Measurements from ENCODE around the gene ICA1. TPM values are rescaled to one million over a fixed set of nuclear protein-coding genes. Genes with fewer than 3 reads are reported as not detected.
"Not testable (repeated sequence)": the region's sequence is repeated elsewhere in the genome, so short reads cannot be mapped to it uniquely, and the experiment has no call there.

Gene ICA1
- total RNA-seq, 1 experiment from 2014 or later: not detected

DNA sequence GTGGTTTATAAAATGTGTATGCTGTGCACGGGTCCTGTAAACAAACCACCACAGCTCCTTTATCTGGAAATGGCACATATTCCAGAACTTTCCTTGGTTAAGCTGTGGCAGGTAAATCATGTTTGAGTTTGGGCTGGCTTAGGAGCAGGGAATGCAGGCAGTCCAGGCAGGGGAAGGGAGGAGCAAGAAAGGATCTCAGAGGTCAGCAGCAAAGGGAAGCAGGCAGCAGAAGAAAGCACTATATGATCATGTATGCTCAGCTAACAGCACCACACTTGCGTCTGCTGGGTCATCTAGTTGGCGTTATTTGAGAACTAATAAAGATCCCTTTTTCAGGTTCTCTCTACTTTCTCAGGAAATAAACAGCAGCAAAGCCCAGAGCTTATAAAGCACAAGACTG, 7.8 kb downstream of the ICA1 start:
- DNase-seq: no peak
- Histone ChIP-seq H3K27ac (no peak overlapping the region), H3K27me3 (no peaks in the 10 kb centered on the region), H3K4me3 (no peak overlapping the region), H3K4me1 (no peaks in the 10 kb centered on the region), H3K36me3 (0 out of 2 replicates have a peak, but pooled peaks cover 1% of the 10 kb centered on the region), H3K9me3 (replicated peaks) (no peaks in the 10 kb centered on the region)

DNA sequence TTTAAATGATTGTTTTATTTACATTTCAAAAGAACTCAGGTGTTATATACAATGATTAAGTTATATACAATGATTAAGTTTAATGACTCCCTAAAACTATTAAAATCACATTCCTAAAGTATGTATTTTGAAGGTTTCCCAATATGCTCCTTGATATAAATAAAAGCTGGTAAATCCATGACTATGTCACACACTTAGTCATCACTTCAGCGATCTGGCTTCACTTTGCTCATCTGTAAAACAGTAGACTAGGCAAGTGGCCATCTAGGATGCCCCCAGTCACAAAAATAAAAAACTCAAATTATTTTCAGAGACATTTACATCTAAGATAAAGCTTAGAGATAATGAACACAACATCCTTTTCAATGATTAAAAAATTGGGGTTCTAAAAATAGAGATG, 10.8 kb downstream of the ICA1 start:
- DNase-seq: no peak
- Histone ChIP-seq H3K4me1 (no peaks in the 10 kb centered on the region), H3K27ac (no peak overlapping the region), H3K4me3 (no peak overlapping the region), H3K9me3 (replicated peaks) (no peaks in the 10 kb centered on the region), H3K36me3 (no peaks in the 10 kb centered on the region), H3K27me3 (no peaks in the 10 kb centered on the region)

DNA sequence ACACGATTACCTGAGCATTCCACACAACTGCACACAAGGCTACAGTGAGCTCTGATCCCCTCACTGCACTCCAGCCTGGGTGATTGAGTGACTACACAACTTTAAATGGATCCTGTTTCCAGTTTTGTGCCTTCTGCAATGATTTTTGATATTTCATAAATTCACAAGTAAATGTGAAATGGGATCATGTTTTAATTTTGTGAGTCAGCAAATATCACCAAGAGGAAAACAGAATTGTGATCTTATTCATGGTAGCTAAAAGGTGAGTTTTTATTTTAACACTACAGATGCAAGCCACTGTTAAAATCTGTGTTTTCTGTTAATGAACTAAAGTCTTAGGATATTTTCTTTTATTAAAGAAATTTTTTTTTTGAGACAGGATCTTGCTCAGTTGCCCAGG, 11.4 kb downstream of the ICA1 start:
- Histone ChIP-seq H3K27me3 (no peaks in the 10 kb centered on the region), H3K4me3 (no peak overlapping the region), H3K27ac (no peak overlapping the region), H3K4me1 (no peaks in the 10 kb centered on the region), H3K36me3 (no peaks in the 10 kb centered on the region), H3K9me3 (replicated peaks) (no peaks in the 10 kb centered on the region)
- no peak for DNase-seq

DNA sequence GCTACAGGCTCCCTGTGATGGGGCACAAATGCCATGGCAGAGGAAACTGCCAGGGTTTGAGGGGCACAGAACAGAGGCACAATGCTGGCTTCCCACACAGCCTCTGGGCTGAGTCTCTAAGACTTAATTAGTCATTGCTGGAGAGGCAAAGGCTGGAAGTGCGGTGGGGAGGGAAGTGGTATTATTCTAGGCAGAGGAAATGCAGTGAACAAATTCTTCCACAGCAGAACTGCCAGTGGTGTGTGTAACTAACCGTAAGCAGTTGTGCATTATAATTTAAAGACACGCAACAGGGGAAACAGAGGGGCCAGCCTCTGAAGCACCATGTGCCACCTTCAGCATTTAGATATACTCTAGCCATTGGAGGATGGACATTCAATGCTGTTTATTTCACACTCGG, 12.8 kb downstream of the ICA1 start:
- Histone ChIP-seq H3K9me3 (replicated peaks) (no peaks in the 10 kb centered on the region; the same call in 1 of the 2 replicates), H3K4me1 (no peaks in the 10 kb centered on the region), H3K27ac (no peak overlapping the region), H3K4me3 (no peak overlapping the region), H3K27me3 (no peaks in the 10 kb centered on the region), H3K36me3 (no peaks in the 10 kb centered on the region)
- no peak for DNase-seq

DNA sequence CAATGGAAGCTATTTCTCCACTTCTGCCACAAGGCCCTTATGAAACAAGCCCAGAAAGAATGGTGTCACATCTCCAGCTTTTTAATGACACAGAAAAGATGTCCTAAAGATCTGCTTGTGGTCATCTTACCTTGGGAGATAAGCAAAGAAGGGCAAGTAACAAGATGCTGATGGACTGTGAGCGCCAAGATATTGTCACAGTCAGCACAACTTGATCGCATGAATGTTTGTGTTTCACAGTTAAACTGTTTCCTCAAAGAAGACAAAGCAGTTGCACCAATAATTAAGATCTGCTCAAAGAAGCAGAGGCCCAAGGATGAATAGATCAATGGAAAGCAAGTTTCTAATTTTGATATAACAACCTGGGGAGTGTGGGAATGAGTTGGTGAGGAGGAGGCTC, 15.9 kb downstream of the ICA1 start:
- Histone ChIP-seq H3K4me1 (no peaks in the 10 kb centered on the region), H3K4me3 (no peak overlapping the region), H3K27me3 (no peaks in the 10 kb centered on the region), H3K36me3 (no peaks in the 10 kb centered on the region), H3K9me3 (replicated peaks) (no peaks in the 10 kb centered on the region; the same call in none of the 2 replicates), H3K27ac (no peak overlapping the region)
- no peak for DNase-seq

DNA sequence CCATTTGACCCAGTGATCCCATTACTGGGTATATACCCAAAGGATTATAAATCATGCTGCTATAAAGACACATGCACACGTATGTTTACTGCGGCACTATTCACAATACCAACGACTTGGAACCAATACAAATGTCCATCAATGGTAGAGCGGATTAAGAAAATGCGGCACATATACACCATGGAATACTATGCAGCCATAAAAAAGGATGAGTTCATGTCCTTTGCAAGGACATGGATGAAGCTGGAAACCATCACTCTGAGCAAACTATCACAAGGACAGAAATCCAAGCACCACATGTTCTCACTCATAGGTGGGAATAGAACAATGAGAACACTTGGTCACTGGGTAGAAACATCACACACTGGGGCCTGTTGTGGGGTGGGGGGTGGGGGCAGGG, 16.9 kb downstream of the ICA1 start:
- not testable (repeated sequence) for H3K4me1 ChIP-seq; H3K27me3 ChIP-seq; H3K9me3 ChIP-seq (replicated peaks); H3K36me3 ChIP-seq; H3K27ac ChIP-seq; DNase-seq; H3K4me3 ChIP-seq

DNA sequence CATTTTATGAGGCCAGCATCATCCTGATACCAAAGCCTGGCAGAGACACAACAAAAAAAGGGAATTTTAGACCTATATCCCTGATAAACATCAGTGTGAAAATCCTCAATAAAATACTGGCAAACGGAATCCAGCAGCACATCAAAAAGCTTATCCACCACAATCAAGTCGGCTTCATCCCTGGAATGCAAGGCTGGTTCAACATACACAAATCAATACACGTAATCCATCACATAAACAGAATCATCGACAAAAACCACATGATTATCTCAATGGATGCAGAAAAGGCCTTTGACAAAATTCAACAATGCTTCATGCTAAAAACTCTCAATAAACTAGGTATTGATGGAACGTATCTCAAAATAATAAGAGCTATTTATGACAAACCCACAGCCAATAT, 18.9 kb downstream of the ICA1 start:
- H3K36me3 ChIP-seq; H3K4me3 ChIP-seq; H3K27me3 ChIP-seq; H3K9me3 ChIP-seq (replicated peaks); H3K4me1 ChIP-seq; DNase-seq; H3K27ac ChIP-seq: not testable (repeated sequence)

DNA sequence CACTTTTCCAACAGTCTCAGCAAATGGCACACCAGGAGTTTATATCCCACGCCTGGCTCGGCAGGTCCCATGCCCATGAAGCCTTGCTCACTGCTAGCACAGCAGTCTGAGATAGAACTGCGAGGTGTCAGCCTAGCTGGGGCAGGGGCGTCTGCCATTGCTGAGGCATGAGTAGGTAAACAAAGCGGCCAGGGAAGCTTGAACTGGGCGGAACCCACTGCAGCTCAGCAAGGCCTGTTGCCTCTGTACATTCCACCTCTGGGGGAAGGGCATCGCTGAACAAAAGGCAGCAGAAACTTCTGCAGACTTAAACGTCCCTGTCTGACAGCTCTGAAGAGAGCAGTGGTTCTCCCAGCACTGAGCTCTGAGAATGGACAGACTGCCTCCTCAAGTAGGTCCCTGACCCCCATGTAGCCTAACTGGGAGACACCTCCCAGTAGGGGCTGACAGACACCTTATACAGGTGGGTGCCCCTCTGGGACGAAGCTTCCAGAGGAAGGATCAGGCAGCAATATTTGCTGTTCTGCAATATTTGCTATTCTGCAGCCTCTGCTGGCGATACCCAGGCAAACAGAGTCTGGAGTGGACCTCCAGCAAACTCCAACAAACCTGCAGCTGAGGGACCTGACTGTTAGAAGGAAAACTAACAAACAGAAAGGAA, 22.1 kb downstream of the ICA1 start:
- H3K27ac ChIP-seq; DNase-seq; H3K27me3 ChIP-seq; H3K36me3 ChIP-seq; H3K4me1 ChIP-seq; H3K9me3 ChIP-seq (replicated peaks); H3K4me3 ChIP-seq: not testable (repeated sequence)

DNA sequence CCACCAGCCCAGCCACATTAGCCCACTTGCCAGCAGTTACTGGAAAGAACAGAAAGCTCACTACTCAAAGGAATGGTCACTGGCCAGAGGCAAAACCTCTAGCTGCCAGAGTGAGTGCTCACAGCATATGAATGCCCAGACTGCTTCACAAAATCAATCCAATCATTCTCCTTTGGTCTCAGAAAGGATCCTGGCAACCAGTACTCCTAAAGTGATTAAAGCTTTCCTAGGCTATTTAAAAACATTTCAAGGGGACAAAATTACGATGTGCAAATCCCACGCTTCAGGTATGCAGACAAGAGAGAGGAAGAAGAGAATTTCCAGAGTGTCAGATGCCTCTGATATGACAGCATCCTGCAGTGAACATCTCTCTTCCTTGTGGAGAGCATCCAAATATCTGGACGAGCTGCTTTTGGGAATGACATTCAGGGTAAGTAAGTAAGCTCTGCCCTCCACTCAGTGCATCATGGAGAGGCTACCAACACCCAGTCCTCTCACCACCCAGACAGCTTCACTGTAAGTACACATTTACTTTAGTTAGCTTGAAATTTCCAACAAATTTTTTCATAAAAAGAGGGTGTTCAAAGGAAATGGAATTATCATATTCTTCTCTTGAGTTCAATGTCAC, 25.1 kb downstream of the ICA1 start:
- DNase-seq: no peak
- Histone ChIP-seq H3K27ac (no peak overlapping the region), H3K4me1 (no peaks in the 10 kb centered on the region), H3K4me3 (no peak overlapping the region), H3K27me3 (no peaks in the 10 kb centered on the region), H3K9me3 (replicated peaks) (no peaks in the 10 kb centered on the region), H3K36me3 (no peaks in the 10 kb centered on the region)

DNA sequence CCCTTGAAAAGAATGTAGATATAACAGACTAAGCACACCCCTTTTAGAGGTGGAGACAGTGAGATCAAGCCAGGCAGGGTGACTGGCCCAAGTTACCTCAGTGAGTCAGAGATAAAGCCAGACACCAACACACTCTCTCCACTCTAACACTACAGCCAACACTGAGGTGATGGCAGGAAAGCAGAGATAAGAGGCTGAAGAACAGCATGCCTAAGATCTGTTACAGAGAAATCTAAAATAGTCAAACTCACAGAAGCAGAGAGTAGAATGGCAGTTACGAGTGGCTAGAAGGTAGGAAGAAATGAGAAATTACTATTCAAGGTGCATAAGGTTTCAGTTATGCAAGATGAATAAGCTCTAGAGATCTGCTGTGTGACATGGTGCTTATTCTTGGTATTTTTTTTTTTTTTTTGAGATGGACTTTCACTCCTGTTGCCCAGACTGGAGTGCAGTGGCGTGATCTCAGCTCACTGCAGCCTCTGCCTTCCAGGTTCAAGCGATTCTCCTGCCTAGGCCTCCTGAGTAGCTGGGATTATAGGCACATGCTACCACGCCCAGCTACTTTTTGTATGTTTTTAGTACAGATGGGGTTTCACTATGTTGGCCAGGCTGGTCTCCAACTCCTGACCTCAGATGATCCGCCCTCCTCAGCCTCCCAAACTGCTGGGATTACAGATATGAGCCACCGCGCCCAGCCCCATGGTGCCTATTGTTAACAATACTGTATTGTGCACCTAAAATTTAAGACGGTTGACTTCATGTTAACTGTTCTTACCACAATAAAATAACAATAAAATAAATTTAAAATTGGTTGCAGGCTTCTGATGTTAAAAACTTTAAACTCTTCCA, 28.7 kb downstream of the ICA1 start:
- DNase-seq: no peak
- Histone ChIP-seq H3K4me1 (no peaks in the 10 kb centered on the region), H3K36me3 (no peaks in the 10 kb centered on the region), H3K27ac (no peak overlapping the region), H3K27me3 (no peaks in the 10 kb centered on the region), H3K4me3 (no peak overlapping the region), H3K9me3 (replicated peaks) (no peaks in the 10 kb centered on the region)

DNA sequence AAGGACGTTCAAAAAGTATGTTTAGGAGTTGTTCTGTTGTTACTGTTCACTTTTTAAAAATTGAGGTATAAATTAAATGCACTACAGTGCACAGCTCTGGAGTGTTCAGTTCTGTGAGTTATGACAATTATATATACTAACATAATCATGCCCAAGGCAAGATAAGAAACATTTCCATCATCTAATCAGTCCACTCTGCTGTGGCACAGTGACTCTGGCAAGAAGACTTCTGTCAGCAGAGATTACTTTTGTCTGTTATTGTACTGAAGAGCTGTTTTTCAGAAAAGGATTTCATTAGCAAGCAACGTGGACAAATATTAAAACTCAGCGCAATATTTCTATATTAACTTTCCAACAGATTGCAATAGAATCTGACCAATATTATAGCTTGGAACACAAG, 32.0 kb downstream of the ICA1 start:
- Histone ChIP-seq H3K27ac (no peak overlapping the region), H3K36me3 (no peaks in the 10 kb centered on the region), H3K27me3 (no peaks in the 10 kb centered on the region), H3K4me3 (no peak overlapping the region), H3K9me3 (replicated peaks) (no peaks in the 10 kb centered on the region), H3K4me1 (no peaks in the 10 kb centered on the region)
- DNase-seq: no peak

DNA sequence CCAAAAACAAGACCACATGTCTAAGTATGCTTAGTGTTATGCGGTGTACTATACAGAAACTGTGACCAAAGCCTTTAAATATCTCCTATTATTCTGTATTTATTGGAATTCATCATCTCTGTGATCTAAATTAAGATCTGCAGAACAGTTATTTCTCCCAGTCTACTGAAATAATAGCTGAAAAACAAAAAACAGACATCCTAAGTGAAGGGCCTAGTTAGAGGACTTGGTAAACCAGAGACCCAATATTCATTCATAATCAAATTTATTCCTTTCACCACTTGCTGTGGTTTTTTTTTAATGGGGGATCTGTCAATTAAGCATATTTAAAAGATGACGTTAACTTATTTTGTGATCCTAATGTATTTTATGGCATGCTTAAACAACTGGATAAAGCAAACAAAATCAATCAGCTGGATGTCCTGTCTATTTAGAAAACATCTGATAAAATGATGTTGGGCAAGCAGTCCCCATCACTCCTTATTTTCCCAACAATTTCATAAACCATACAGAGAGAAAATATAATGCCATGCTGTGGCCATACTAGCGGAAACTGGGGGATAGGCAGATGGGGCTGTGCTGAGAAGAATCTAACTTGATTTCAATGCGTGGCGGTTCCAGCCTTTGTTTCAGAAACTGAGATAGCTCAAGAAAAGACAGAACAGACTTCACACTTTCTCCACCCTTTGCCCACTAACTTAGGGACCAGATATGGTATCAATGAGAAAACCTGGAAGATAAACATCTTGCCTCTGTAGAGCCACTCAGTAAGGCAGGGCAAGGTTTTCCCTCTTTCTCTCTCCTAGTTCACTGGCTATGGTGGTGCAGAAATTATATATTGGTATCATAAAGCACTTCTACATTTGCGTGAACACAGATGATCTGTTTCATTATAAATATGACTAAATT, 32.9 kb downstream of the ICA1 start:
- Histone ChIP-seq H3K4me3 (no peak overlapping the region), H3K4me1 (no peaks in the 10 kb centered on the region), H3K27ac (no peak overlapping the region), H3K27me3 (no peaks in the 10 kb centered on the region), H3K36me3 (no peaks in the 10 kb centered on the region), H3K9me3 (replicated peaks) (no peaks in the 10 kb centered on the region)
- DNase-seq: no peak

DNA sequence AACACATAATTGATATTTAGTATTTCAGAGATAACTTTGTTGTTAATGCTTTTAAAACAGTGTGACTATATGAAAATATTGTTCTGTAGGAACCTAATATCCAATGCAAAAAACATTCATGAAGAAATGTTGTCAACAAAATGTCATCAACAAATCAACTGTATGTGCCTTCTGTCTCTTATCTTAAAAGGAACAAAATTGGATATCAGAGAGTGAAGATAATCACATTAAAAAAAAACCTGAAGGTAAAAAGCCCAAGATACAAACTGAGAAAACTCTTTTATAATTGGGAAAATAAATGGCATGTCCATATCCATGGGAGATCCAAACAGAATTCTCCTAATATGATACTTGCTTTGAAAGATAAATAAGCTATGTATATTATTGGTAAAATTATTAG, 33.9 kb downstream of the ICA1 start:
- Histone ChIP-seq H3K36me3 (no peaks in the 10 kb centered on the region), H3K27ac (no peak overlapping the region), H3K4me1 (no peaks in the 10 kb centered on the region), H3K27me3 (no peaks in the 10 kb centered on the region), H3K4me3 (no peak overlapping the region), H3K9me3 (replicated peaks) (no peaks in the 10 kb centered on the region)
- DNase-seq: no peak

DNA sequence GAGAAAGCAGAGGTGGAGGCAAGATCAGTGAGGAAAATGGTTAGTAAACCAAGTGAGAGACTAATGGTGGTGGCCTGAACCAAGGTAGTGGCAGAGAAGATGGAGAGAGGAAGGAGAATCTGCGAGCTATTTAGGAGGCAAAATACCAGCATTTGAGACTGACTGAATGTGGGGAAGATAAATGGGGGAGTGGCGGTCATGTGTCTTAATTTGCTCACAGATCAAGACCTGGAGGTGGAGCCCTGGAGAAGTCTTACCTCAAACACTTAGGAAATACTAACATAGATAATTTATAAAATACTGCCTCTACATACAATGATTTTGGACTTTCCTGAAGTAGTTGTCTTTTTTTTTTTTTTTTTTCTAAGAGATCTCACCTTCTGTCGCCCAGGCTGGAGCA, 34.7 kb downstream of the ICA1 start:
- Histone ChIP-seq H3K27ac (no peak overlapping the region), H3K9me3 (replicated peaks) (no peaks in the 10 kb centered on the region), H3K4me3 (no peak overlapping the region), H3K36me3 (no peaks in the 10 kb centered on the region), H3K27me3 (no peaks in the 10 kb centered on the region), H3K4me1 (no peaks in the 10 kb centered on the region)
- DNase-seq: no peak

DNA sequence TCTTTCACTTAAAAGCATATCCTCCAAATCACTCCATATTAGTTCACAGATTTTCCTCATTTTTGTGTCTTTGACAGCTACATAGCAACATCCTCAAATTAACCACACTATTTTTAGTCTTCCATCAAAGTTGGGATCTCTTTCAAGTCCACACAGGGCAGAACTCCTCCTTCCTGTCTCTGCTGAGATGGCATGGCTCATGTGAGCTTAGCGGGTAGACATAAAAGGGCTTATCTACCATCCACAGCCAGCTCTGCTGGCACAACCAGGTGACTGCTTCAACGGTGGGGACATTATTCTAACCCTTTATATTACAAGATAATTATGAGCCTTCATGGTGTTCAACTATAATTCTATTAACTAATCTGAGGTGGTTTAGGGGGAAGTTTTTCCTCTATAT, 35.5 kb downstream of the ICA1 start:
- no peak overlapping the region for H3K4me3 ChIP-seq
- H3K27ac ChIP-seq: no peak overlapping the region
- no peaks in the 10 kb centered on the region for H3K36me3 ChIP-seq
- no peaks in the 10 kb centered on the region for H3K9me3 ChIP-seq (replicated peaks)
- no peaks in the 10 kb centered on the region for H3K4me1 ChIP-seq
- H3K27me3 ChIP-seq: no peaks in the 10 kb centered on the region
- DNase-seq: no peak

Measured in SJCRH30 (cell line).